Measurements from ENCODE around the gene CLMP.

The CLMP gene

DNA sequence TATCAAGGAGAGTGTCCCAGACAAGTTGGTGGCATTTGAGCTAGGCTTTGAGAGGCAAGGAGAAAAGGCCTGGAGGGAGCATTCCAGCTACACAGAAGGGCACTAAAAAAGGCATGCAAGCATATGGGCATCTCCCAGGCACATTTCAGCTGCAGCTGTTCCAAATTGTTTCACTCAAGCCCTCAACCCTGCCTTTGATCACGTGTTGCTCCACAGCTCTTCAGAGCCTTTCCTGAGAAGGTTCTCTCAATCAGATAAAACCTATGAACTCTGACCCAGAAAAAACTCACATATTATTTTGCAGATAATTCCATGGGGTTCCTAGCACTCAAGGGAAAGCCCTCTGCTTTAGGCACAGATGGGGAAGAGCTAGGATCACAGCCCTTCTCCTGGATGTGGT is 108.7 kb downstream of the CLMP start:
- peaks cover 36% of the 10 kb centered on the region for H3K4me1 Mint-ChIP-seq (ENCODE audit: low read depth)
- H3K27ac Mint-ChIP-seq = no peak overlapping the region
- no peaks in the 10 kb centered on the region for H3K9me3 Mint-ChIP-seq
- H3K27me3 Mint-ChIP-seq = no peaks in the 10 kb centered on the region
- no peak overlapping the region for H3K4me3 Mint-ChIP-seq
- no peaks in the 10 kb centered on the region for H3K36me3 Mint-ChIP-seq (ENCODE audit: low read depth)

DNA sequence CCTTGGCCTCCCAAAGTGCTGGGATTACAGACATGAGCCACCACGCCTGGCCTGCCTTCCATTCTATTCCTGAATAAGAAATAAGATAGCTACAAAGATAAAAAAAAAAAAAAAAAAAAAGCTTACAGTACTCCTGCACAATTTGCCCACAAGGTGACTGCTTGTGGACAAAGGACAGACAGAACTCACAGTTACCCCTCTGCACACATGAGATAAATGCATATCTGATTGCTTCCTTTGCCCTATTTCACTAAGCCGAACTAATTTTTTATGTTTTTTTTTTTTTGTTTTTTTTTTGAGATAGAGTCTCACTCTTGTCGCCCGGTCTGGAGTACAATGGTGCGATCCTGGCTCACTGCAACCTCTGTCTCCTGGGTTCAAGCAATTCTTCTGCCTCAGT is 109.6 kb downstream of the CLMP start:
- peaks cover 36% of the 10 kb centered on the region for H3K4me1 Mint-ChIP-seq (ENCODE audit: low read depth)
- H3K9me3 Mint-ChIP-seq = no peaks in the 10 kb centered on the region
- no peaks in the 10 kb centered on the region for H3K27me3 Mint-ChIP-seq
- no peaks in the 10 kb centered on the region for H3K36me3 Mint-ChIP-seq (ENCODE audit: low read depth)
- H3K4me3 Mint-ChIP-seq = no peak overlapping the region
- H3K27ac Mint-ChIP-seq = no peak overlapping the region

- H3K36me3 Mint-ChIP-seq (ENCODE audit: low read depth) = no peaks in the 10 kb centered on the region
- peaks cover 36% of the 10 kb centered on the region for H3K4me1 Mint-ChIP-seq (ENCODE audit: low read depth)
- H3K4me3 Mint-ChIP-seq = no peak overlapping the region
- no peaks in the 10 kb centered on the region for H3K9me3 Mint-ChIP-seq
- H3K27me3 Mint-ChIP-seq = no peaks in the 10 kb centered on the region
- H3K27ac Mint-ChIP-seq = no peak overlapping the region
Observed at GRCh38 chr11:123084454-123084853, 110.6 kb downstream of the CLMP start.

DNA sequence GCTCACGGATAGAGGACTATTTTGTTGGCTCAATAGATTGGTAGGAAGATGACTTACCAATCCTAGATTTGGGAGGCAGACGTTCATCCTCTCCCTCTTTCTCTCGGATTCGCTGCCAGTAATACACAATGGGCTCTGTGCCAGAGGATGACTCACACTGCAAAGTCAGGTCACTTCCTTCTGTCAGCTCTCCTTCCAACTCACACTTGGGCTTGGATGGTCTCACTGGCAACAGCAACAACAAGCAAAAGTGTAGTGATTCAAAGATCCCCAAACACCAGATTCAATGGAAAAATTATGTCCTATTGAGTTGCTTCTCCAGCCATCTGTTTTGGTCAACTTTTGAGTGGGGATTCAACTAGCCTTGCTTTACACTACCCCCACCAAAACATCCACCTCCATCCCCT is 111.4 kb downstream of the CLMP start:
- Mint-ChIP-seq H3K9me3 (no peaks in the 10 kb centered on the region), H3K27ac (no peak overlapping the region), H3K36me3 (ENCODE audit: low read depth) (no peaks in the 10 kb centered on the region), H3K4me1 (ENCODE audit: low read depth) (peaks cover 36% of the 10 kb centered on the region), H3K27me3 (no peaks in the 10 kb centered on the region), H3K4me3 (peak overlapping the region; percentile 10)

- H3K4me1 Mint-ChIP-seq (ENCODE audit: low read depth) = peaks cover 32% of the 10 kb centered on the region
- no peak overlapping the region for H3K27ac Mint-ChIP-seq
- H3K9me3 Mint-ChIP-seq = no peaks in the 10 kb centered on the region
- H3K4me3 Mint-ChIP-seq = peak overlapping the region; percentile 8
- no peaks in the 10 kb centered on the region for H3K36me3 Mint-ChIP-seq (ENCODE audit: low read depth)
- H3K27me3 Mint-ChIP-seq = no peaks in the 10 kb centered on the region
Observed at GRCh38 chr11:123082977-123083376, 112.1 kb downstream of the CLMP start.

GRCh38 chr11:123080015-123080414 is 115.0 kb downstream of the CLMP start:
- H3K4me1 Mint-ChIP-seq (ENCODE audit: low read depth) = peaks cover 14% of the 10 kb centered on the region
- H3K4me3 Mint-ChIP-seq = no peak overlapping the region
- no peak overlapping the region for H3K27ac Mint-ChIP-seq
- no peaks in the 10 kb centered on the region for H3K9me3 Mint-ChIP-seq
- H3K36me3 Mint-ChIP-seq (ENCODE audit: low read depth) = no peaks in the 10 kb centered on the region
- H3K27me3 Mint-ChIP-seq = no peaks in the 10 kb centered on the region

GRCh38 chr11:123076484-123076883 is 118.6 kb downstream of the CLMP start:
- Mint-ChIP-seq H3K27me3 (no peaks in the 10 kb centered on the region), H3K9me3 (no peaks in the 10 kb centered on the region), H3K4me1 (ENCODE audit: low read depth) (peaks cover 22% of the 10 kb centered on the region), H3K4me3 (no peak overlapping the region), H3K27ac (no peak overlapping the region), H3K36me3 (ENCODE audit: low read depth) (no peaks in the 10 kb centered on the region)

DNA sequence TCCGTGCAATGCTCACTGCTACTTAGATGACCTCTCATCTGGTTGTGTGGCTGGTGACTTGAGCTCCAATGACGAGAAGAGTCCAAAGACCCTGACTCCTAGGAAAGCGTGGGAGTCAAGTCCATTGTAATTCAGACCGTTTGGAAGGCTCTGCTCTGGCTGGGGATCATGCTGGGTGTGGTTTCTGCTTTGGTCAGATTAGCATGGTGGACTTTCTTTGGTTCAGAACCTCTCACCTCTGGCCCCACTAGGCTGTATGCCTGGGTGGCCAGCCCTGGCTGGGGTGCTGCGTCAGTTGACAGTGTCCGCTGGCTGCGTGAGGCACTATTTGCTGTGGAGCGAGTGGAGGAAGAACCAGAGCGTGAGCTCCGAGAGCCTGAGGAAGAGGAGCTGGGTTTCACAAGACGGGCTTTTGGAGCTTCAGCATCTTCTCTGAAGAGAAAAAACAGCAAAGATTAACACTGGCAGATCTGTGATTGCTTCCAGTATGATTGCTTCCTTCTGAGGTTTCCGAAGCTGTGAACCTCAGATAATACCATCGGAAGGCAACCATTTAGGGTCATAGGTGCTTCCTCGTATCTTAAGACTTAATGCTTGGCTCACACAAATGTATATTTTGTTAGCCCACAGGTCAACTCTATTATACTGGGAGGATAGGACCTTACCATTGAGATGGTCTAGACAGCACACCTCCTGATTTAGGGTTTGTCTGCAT is 121.5 kb downstream of the CLMP start:
- H3K4me1 Mint-ChIP-seq (ENCODE audit: low read depth) = peaks cover 47% of the 10 kb centered on the region

GRCh38 chr11:123072762-123073161 is 122.3 kb downstream of the CLMP start:
- no peak overlapping the region for H3K27ac Mint-ChIP-seq
- peaks cover 51% of the 10 kb centered on the region for H3K4me1 Mint-ChIP-seq (ENCODE audit: low read depth)
- H3K36me3 Mint-ChIP-seq (ENCODE audit: low read depth) = no peaks in the 10 kb centered on the region
- no peak overlapping the region for H3K4me3 Mint-ChIP-seq
- no peaks in the 10 kb centered on the region for H3K27me3 Mint-ChIP-seq
- H3K9me3 Mint-ChIP-seq = no peaks in the 10 kb centered on the region

More for the DNA sequence above, 121.5 kb downstream of the CLMP start:
- Mint-ChIP-seq H3K4me3 (no peak overlapping the region), H3K9me3 (no peaks in the 10 kb centered on the region), H3K36me3 (ENCODE audit: low read depth) (no peaks in the 10 kb centered on the region), H3K27me3 (no peaks in the 10 kb centered on the region), H3K27ac (no peak overlapping the region)

DNA sequence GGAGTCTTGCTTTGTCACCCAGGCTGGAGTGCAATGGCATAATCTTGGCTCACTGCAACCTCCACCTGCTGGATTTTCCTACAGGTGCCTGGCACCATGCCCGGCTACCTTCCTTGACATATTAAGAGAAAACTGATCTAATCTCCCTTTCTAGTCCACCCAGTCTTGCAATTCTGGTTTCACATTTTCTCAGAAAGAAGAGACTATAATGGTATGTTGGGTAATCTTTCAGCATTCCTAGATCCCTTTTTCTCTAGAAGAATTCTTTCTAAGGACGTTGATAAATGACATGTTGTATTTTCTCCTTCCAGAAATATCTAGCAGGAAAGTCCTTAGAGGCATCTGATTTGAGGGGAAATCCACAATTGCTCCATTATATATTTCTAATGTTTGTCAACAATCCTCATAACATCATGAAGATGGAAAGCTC is 122.7 kb downstream of the CLMP start:
- Mint-ChIP-seq H3K4me3 (no peak overlapping the region), H3K27ac (no peak overlapping the region), H3K36me3 (ENCODE audit: low read depth) (no peaks in the 10 kb centered on the region), H3K4me1 (ENCODE audit: low read depth) (peaks cover 51% of the 10 kb centered on the region), H3K9me3 (no peaks in the 10 kb centered on the region), H3K27me3 (no peaks in the 10 kb centered on the region)

GRCh38 chr11:123069908-123070821 is 124.9 kb downstream of the CLMP start:
- H3K27me3 Mint-ChIP-seq = no peaks in the 10 kb centered on the region
- no peaks in the 10 kb centered on the region for H3K9me3 Mint-ChIP-seq
- no peaks in the 10 kb centered on the region for H3K36me3 Mint-ChIP-seq (ENCODE audit: low read depth)
- peak overlapping the region; percentile 86 for H3K4me3 Mint-ChIP-seq
- peaks cover 62% of the 10 kb centered on the region for H3K4me1 Mint-ChIP-seq (ENCODE audit: low read depth)
- peak overlapping the region; percentile 87 for H3K27ac Mint-ChIP-seq

GRCh38 chr11:123065621-123066020 is 129.4 kb downstream of the CLMP start:
- Mint-ChIP-seq H3K36me3 (ENCODE audit: low read depth) (peaks cover 28% of the 10 kb centered on the region), H3K4me3 (peak overlapping the region; percentile 55), H3K27me3 (no peaks in the 10 kb centered on the region), H3K27ac (peak overlapping the region; percentile 79), H3K4me1 (ENCODE audit: low read depth) (peaks cover 58% of the 10 kb centered on the region), H3K9me3 (no peaks in the 10 kb centered on the region)

GRCh38 chr11:123063826-123064657 is 131.0 kb downstream of the CLMP start:
- H3K27ac Mint-ChIP-seq = peak overlapping the region; percentile 96
- no peaks in the 10 kb centered on the region for H3K27me3 Mint-ChIP-seq
- peaks cover 63% of the 10 kb centered on the region for H3K4me1 Mint-ChIP-seq (ENCODE audit: low read depth)
- H3K36me3 Mint-ChIP-seq (ENCODE audit: low read depth) = peaks cover 44% of the 10 kb centered on the region
- H3K9me3 Mint-ChIP-seq = no peaks in the 10 kb centered on the region
- H3K4me3 Mint-ChIP-seq = peak overlapping the region; percentile 90

DNA sequence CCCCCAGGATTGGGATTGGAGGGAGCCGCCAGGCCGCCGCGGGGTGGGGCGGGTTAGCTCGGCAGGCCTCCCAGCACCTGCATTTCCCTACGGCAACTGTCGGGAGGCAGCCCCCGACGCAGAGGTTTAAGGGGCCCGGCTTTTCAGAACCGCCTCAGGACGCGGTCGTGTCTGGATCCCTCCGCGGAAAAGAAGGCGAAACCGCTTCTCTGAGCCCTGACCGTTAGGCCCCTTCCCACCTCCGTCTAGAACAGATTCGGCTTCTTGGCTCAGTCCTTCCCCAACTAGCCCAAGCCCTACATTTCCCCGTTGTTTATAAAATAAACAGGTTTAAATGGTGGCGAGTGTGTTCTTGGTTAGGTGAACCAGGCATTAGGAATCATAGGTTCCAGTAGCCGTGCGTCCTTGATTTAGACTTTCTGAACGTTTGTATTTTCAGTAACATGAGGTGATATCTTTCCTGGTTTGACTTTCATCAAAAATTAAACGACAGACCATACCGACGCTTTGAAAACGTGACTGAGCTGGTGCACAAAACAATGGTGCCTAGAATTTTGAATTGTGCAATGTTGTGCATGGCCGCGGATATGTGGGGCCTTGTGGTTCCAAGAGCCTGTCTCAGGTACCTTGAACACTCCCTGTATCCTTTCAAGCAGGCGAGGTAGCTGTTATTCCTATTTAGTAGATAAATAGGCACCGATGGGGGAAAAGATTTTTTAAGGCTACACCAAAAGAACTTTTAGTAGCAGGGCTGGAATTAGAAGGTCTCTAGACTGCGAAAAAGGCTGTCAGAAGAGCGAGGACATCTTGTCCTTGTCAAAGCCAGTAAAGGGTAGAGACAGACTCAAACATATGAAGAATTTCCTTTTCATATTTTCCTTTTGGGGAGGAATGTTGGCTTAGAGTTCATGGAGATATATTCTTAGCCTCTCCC is 131.9 kb downstream of the CLMP start:
- Mint-ChIP-seq H3K36me3 (ENCODE audit: low read depth) (peaks cover 53% of the 10 kb centered on the region), H3K27me3 (no peaks in the 10 kb centered on the region), H3K27ac (peak overlapping the region; percentile 96), H3K9me3 (no peaks in the 10 kb centered on the region), H3K4me3 (peak overlapping the region; percentile 90), H3K4me1 (ENCODE audit: low read depth) (peaks cover 63% of the 10 kb centered on the region)
